Measurements from ENCODE around the gene SSX2B. TPM values are rescaled to one million over a fixed set of nuclear protein-coding genes. Genes with fewer than 3 reads are reported as not detected.
"Not testable (repeated sequence)": the region's sequence is repeated elsewhere in the genome, so short reads cannot be mapped to it uniquely, and the experiment has no call there.

SSX2B gene
- total RNA-seq: not detected
- long read RNA-seq: 0 reads

GRCh38 chrX:52750952-52751351 lies at the start of gene SSX2B:
Gene SSX2B (plus strand): TSS chrX:52751252. CDS start chrX:52752681, 1,429 bp downstream.
- H3K4me1 ChIP-seq: not testable (repeated sequence)

DNA sequence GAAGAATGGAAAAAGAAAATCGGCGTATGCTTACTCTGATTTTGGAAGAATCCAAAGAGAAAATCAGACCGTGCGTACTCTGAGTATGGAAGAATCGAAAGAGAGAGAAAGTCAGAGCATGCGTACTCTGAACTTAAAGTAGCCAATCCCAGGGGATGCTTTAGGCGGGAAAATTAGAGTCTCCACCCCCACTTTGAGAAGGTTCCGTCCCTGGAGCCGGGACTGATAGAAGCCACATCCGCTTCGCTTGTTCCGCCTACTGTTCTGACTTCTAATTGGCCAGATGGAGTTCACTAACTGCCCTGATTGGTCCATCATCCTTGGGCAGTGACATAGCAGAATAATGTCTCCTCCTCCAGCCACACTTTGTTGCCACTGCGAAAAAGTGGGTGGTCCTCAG lies 44.0 kb upstream of the SSX2B start, which contains the start of gene SSX2:
Gene SSX2 (minus strand): TSS at position 101 of the 400 bp plus-strand sequence. CDS start 1,429 bp downstream, outside the sequence.
- H3K9me3 ChIP-seq; ATAC-seq; H3K36me3 ChIP-seq; H3K4me1 ChIP-seq; intact Hi-C loops (cut with DNase I); H3K27ac ChIP-seq; H3K4me3 ChIP-seq; H3K27me3 ChIP-seq; DNase-seq: not testable (repeated sequence)
- no CpG with 5 or more reads among the region's 13 CpGs for WGBS (ENCODE audit: insufficient coverage, low coverage, low lambda C conversion rate, missing lambda C conversion rate)

More at GRCh38 chrX:52750952-52751351, at the start of gene SSX2B:
- H3K9me3 ChIP-seq; H3K36me3 ChIP-seq; H3K27me3 ChIP-seq; ATAC-seq; H3K4me3 ChIP-seq; DNase-seq; intact Hi-C loops (cut with DNase I); H3K27ac ChIP-seq: not testable (repeated sequence)
- no CpG with 5 or more reads among the region's 13 CpGs for WGBS (ENCODE audit: insufficient coverage, low coverage, low lambda C conversion rate, missing lambda C conversion rate)

DNA sequence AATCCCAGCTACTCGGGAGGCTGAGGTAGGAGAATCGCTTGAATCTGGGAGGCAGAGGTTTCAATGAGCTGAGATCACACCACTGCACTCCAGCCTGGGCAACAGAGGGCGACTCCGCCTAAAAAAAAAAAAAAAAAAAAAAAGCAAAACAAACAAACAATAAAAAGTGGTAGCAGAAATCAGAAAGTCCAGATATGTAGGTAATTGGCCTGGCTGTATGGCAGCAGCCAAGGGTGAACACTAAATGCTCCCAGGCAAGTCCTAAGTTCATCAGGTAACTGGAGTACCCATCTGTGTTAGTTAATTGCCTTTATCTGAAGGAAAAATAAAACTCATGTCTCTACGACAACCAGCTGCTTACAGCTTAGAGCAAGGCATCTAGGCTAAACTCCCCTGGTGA lies 14.9 kb downstream of the SSX2B start:
- WGBS (ENCODE audit: insufficient coverage, low coverage, low lambda C conversion rate, missing lambda C conversion rate): no CpG with 5 or more reads among the region's 5 CpGs
- H3K27me3 ChIP-seq; ATAC-seq; H3K9me3 ChIP-seq; H3K4me1 ChIP-seq; H3K27ac ChIP-seq; H3K4me3 ChIP-seq; intact Hi-C loops (cut with DNase I); H3K36me3 ChIP-seq; DNase-seq: not testable (repeated sequence)

DNA sequence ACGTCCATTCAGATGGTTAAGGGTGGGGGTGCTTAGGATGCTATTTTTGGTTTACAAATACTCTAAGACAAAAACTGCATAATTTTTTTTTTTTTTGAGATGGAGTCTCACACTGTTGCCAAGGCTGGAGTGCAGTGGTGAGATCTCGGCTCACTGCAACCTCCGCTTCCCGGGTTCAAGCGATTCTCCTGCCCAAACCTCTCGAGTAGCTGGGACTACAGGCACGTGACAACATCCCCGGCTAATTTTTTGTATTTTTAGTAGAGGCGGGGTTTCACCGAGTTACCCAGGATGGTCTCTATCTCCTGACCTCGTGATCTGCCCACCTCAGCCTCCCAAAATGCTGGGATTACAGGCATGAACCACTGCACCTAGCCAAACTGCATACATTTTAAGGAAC lies 22.5 kb downstream of the SSX2B start:
- H3K4me3 ChIP-seq; H3K27ac ChIP-seq; intact Hi-C loops (cut with DNase I); H3K27me3 ChIP-seq; H3K9me3 ChIP-seq; H3K4me1 ChIP-seq; DNase-seq; ATAC-seq; H3K36me3 ChIP-seq: not testable (repeated sequence)
- WGBS (ENCODE audit: insufficient coverage, low coverage, low lambda C conversion rate, missing lambda C conversion rate): 58% methylated on average over 9 of the region's 11 CpGs

- 75% methylated on average over 2 of the region's 2 CpGs for WGBS (ENCODE audit: insufficient coverage, low coverage, low lambda C conversion rate, missing lambda C conversion rate)
These were observed 46.3 kb downstream of the SSX2B start, which contains the start of gene SPANXN5 for GRCh38 chrX:52797327-52797726. Gene SPANXN5 (minus strand): TSS chrX:52797427. CDS start chrX:52797348, 79 bp downstream.

DNA sequence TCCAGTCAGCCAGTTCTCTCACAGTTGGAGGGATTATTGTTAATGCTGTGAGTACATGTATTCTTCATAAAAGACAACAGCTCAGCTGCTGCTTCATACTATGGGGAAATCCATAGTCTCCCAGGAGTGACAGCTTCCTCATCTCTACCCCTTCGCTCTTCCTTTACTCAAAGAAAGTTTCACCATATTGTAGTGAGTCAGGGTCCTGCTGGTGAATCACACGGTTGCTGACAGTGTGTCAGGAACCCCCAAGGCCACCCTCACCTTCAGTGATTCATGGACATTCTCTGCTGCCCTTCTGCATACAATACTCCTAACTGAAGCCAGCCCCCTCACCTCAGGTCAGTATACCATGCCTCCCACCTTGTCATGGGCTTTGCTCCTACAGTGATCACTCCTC lies 53.8 kb downstream of the SSX2B start:
- 54% methylated on average over 2 of the region's 2 CpGs for WGBS (ENCODE audit: insufficient coverage, low coverage, low lambda C conversion rate, missing lambda C conversion rate)
- H3K27me3 ChIP-seq; intact Hi-C loops (cut with DNase I); H3K4me3 ChIP-seq; DNase-seq; H3K9me3 ChIP-seq; H3K36me3 ChIP-seq; H3K27ac ChIP-seq; ATAC-seq; H3K4me1 ChIP-seq: not testable (repeated sequence)

More at GRCh38 chrX:52797327-52797726, 46.3 kb downstream of the SSX2B start, which contains the start of gene SPANXN5:
- H3K27me3 ChIP-seq; H3K27ac ChIP-seq; ATAC-seq; intact Hi-C loops (cut with DNase I); H3K36me3 ChIP-seq; DNase-seq; H3K4me3 ChIP-seq; H3K9me3 ChIP-seq; H3K4me1 ChIP-seq: not testable (repeated sequence)

Small RNAs within 50 kb of the gene (small RNA-seq; reads per million reads assigned to genes)
- gene AC244505.3: 0 reads per million in 2 experiments
- gene AC244505.5: 0 reads per million in 2 experiments
- 0 reads per million in 2 experiments for gene AC244505.6
- 0 reads per million in 2 experiments for gene AC244505.7

Other genes starting within 250 kb of the SSX2B start
- not detected for gene XAGE1B, start 234.2 kb upstream of the SSX2B start, total RNA-seq
- not detected for gene SSX7, start 96.4 kb upstream of the SSX2B start, total RNA-seq
- gene SSX2, start 44.1 kb upstream of the SSX2B start, total RNA-seq: not detected
- gene SPANXN5, start 46.2 kb downstream of the SSX2B start, total RNA-seq: not detected
- not detected for gene XAGE5, start 60.0 kb downstream of the SSX2B start, total RNA-seq
- not detected for gene XAGE3, start 116.8 kb downstream of the SSX2B start, total RNA-seq
- 10 to 100 TPM in 1 of 6 experiments, 1 to 10 TPM in 5; 2.6 to 12.4 (median 4.0) TPM for gene FAM156B, start 146.1 kb downstream of the SSX2B start, total RNA-seq
- 1 to 10 TPM; 4.5 to 9.7 (median 6.7) TPM for gene FAM156A, start 207.3 kb downstream of the SSX2B start, total RNA-seq

All from right lobe of liver (tissue), 6 donors.